Activated T-helper 1 cell treated with anti-CD3 and anti-CD28 coated beads, Interleukin-12 subunit alpha, Interleukin-12 subunit beta, Interleukin-2, Interleukin-4 antibody, amounts not matched to agents 30 ng/mL and 10 ng/mL and 1 ng/mL, durations not matched to agents 14 hours and 24 hours and 36 hours (primary cell): ENCODE data around the gene CACNA1I. TPM values are rescaled to one million over a fixed set of nuclear protein-coding genes. Genes with fewer than 3 reads are reported as not detected.

Experiments used
- DNase-seq: peaks from one replicate; pipeline ENCODE4 v3.0.0; 2021; ENCODE audit warnings: low spot score
- H3K27ac Mint-ChIP-seq: one replicate; pipeline ENCODE4 v1.8.0; 2021; ENCODE audit warnings: mild to moderate bottlenecking, mixed read lengths
- H3K27me3 Mint-ChIP-seq: one replicate; pipeline ENCODE4 v1.8.0; 2022; ENCODE audit warnings: mild to moderate bottlenecking, moderate library complexity, mixed read lengths; ENCODE audit not compliant: insufficient read depth
- H3K36me3 Mint-ChIP-seq: one replicate; pipeline ENCODE4 v1.8.0; 2021; ENCODE audit warnings: low read depth, mixed read lengths
- H3K4me1 Mint-ChIP-seq: one replicate; pipeline ENCODE4 v1.8.0; 2021; ENCODE audit warnings: low read depth, mixed read lengths
- H3K4me3 Mint-ChIP-seq: one replicate; pipeline ENCODE4 v1.8.0; 2021; ENCODE audit warnings: mild to moderate bottlenecking, moderate library complexity, mixed read lengths
- H3K9me3 Mint-ChIP-seq: one replicate; pipeline ENCODE4 v1.8.0; 2021; ENCODE audit warnings: mixed read lengths
- intact Hi-C: fragments of 100-400 bp; cut with micrococcal nuclease; formaldehyde crosslinking; loops from one replicate; pipeline ENCODE4 v1.15.1; 2024
- total RNA-seq: library from RNA; stranded (reverse); gene quantifications from 2 replicates; pipeline ENCODE4 v1.2.3, GENCODE V29; 2022

The CACNA1I gene
- total RNA-seq, 1 donor from 2014 or later, result 0.03 TPM

GRCh38 chr22:39627865-39628562 lies 57.5 kb downstream of the CACNA1I start:
- no peak for DNase-seq
- intact Hi-C loops, result no loop called here
- H3K4me3 Mint-ChIP-seq, result no peak overlapping the region
- H3K27ac Mint-ChIP-seq, result no peak overlapping the region
- no peaks in the 10 kb centered on the region for H3K9me3 Mint-ChIP-seq
- H3K27me3 Mint-ChIP-seq, result peaks cover 5% of the 10 kb centered on the region
- peaks cover 7% of the 10 kb centered on the region for H3K4me1 Mint-ChIP-seq
- no peaks in the 10 kb centered on the region for H3K36me3 Mint-ChIP-seq

GRCh38 chr22:39628563-39629080 lies 58.1 kb downstream of the CACNA1I start:
- intact Hi-C loops, result no loop called here
- Mint-ChIP-seq H3K27ac (no peak overlapping the region), H3K27me3 (peaks cover 5% of the 10 kb centered on the region), H3K4me3 (no peak overlapping the region), H3K9me3 (no peaks in the 10 kb centered on the region), H3K4me1 (peaks cover 7% of the 10 kb centered on the region), H3K36me3 (no peaks in the 10 kb centered on the region)
- DNase-seq, result no peak

GRCh38 chr22:39629851-39630250 lies 59.3 kb downstream of the CACNA1I start:
- intact Hi-C loops, result no loop called here
- no peak overlapping the region for H3K27ac Mint-ChIP-seq

GRCh38 chr22:39630721-39631120 lies 60.2 kb downstream of the CACNA1I start:
- Mint-ChIP-seq H3K4me3 (no peak overlapping the region), H3K36me3 (no peaks in the 10 kb centered on the region), H3K9me3 (no peaks in the 10 kb centered on the region), H3K4me1 (peaks cover 12% of the 10 kb centered on the region), H3K27ac (no peak overlapping the region), H3K27me3 (no peaks in the 10 kb centered on the region)
- DNase-seq, result no peak
- intact Hi-C loops, result no loop called here

More at GRCh38 chr22:39629851-39630250, 59.3 kb downstream of the CACNA1I start:
- H3K27me3 Mint-ChIP-seq, result peaks cover 5% of the 10 kb centered on the region
- no peaks in the 10 kb centered on the region for H3K36me3 Mint-ChIP-seq
- no peaks in the 10 kb centered on the region for H3K9me3 Mint-ChIP-seq
- no peak overlapping the region for H3K4me3 Mint-ChIP-seq
- H3K4me1 Mint-ChIP-seq, result peaks cover 11% of the 10 kb centered on the region
- DNase-seq, result no peak

GRCh38 chr22:39631381-39632286 lies 61.1 kb downstream of the CACNA1I start:
- Mint-ChIP-seq H3K27ac (no peak overlapping the region), H3K4me1 (peaks cover 12% of the 10 kb centered on the region), H3K9me3 (no peaks in the 10 kb centered on the region), H3K27me3 (no peaks in the 10 kb centered on the region), H3K4me3 (no peak overlapping the region), H3K36me3 (no peaks in the 10 kb centered on the region)
- no peak for DNase-seq
- intact Hi-C loops, result no loop called here

- Mint-ChIP-seq H3K27me3 (peaks cover 8% of the 10 kb centered on the region), H3K4me1 (peaks cover 12% of the 10 kb centered on the region), H3K4me3 (no peak overlapping the region), H3K27ac (no peak overlapping the region), H3K36me3 (no peaks in the 10 kb centered on the region), H3K9me3 (no peaks in the 10 kb centered on the region)
- intact Hi-C loops, result no loop called here
- no peak for DNase-seq
These were observed 64.2 kb downstream of the CACNA1I start for GRCh38 chr22:39634530-39635405.

- Mint-ChIP-seq H3K36me3 (no peaks in the 10 kb centered on the region), H3K9me3 (no peaks in the 10 kb centered on the region), H3K4me1 (peaks cover 12% of the 10 kb centered on the region), H3K27ac (no peak overlapping the region), H3K27me3 (peaks cover 8% of the 10 kb centered on the region), H3K4me3 (no peak overlapping the region)
- no peak for DNase-seq
- intact Hi-C loops, result no loop called here
These were observed 65.2 kb downstream of the CACNA1I start for GRCh38 chr22:39635719-39636118.

GRCh38 chr22:39638958-39639357 lies 68.4 kb downstream of the CACNA1I start:
- Mint-ChIP-seq H3K4me1 (peaks cover 5% of the 10 kb centered on the region), H3K27ac (no peak overlapping the region), H3K4me3 (no peak overlapping the region), H3K36me3 (no peaks in the 10 kb centered on the region), H3K27me3 (peaks cover 12% of the 10 kb centered on the region), H3K9me3 (no peaks in the 10 kb centered on the region)
- intact Hi-C loops, result no loop called here
- DNase-seq, result no peak

- Mint-ChIP-seq H3K4me3 (no peak overlapping the region), H3K4me1 (no peaks in the 10 kb centered on the region), H3K36me3 (no peaks in the 10 kb centered on the region), H3K9me3 (no peaks in the 10 kb centered on the region), H3K27me3 (peaks cover 12% of the 10 kb centered on the region), H3K27ac (no peak overlapping the region)
- no peak for DNase-seq
- intact Hi-C loops, result no loop called here
These were observed 71.2 kb downstream of the CACNA1I start for GRCh38 chr22:39641660-39642310.

- intact Hi-C loops, result no loop called here
- no peak overlapping the region for H3K4me3 Mint-ChIP-seq
- H3K9me3 Mint-ChIP-seq, result no peaks in the 10 kb centered on the region
- DNase-seq, result no peak
- no peaks in the 10 kb centered on the region for H3K4me1 Mint-ChIP-seq
- H3K27ac Mint-ChIP-seq, result no peak overlapping the region
- peaks cover 10% of the 10 kb centered on the region for H3K27me3 Mint-ChIP-seq
- no peaks in the 10 kb centered on the region for H3K36me3 Mint-ChIP-seq
These were observed 72.9 kb downstream of the CACNA1I start for GRCh38 chr22:39643311-39644083.

GRCh38 chr22:39645532-39645931 lies 75.0 kb downstream of the CACNA1I start:
- no peak for DNase-seq
- intact Hi-C loops, result no loop called here
- Mint-ChIP-seq H3K4me1 (no peaks in the 10 kb centered on the region), H3K27ac (no peak overlapping the region), H3K27me3 (peaks cover 4% of the 10 kb centered on the region), H3K4me3 (no peak overlapping the region), H3K36me3 (no peaks in the 10 kb centered on the region), H3K9me3 (no peaks in the 10 kb centered on the region)
